ENCODE measurements around the gene SND1.
"Not testable (repeated sequence)": the region's sequence is repeated elsewhere in the genome, so short reads cannot be mapped to it uniquely, and the experiment has no call there.

The SND1 gene

GRCh38 chr7:127961786-127962453 is 309.9 kb downstream of the SND1 start:
- no peak for DNase-seq (ENCODE audit: low spot score)
- TF ChIP-seq CTCF (IDR thresholded peaks at IDR 0.05; ENCODE audit: extremely low read depth, insufficient read depth, missing control alignments), result no peak
- in situ Hi-C loops (cut with MboI; ENCODE audit: low pct_unique_long_range_greater_than_20kb, low sequenced_read_pairs, unreplicated experiment), result no loop called here

GRCh38 chr7:127962589-127963361 is 310.8 kb downstream of the SND1 start:
- in situ Hi-C loops (cut with MboI; ENCODE audit: low pct_unique_long_range_greater_than_20kb, low sequenced_read_pairs, unreplicated experiment), result no loop called here
- no peak for TF ChIP-seq CTCF (IDR thresholded peaks at IDR 0.05; ENCODE audit: extremely low read depth, insufficient read depth, missing control alignments)
- DNase-seq (ENCODE audit: low spot score), result no peak

GRCh38 chr7:127963850-127964249 is 311.9 kb downstream of the SND1 start:
- in situ Hi-C loops (cut with MboI; ENCODE audit: low pct_unique_long_range_greater_than_20kb, low sequenced_read_pairs, unreplicated experiment), result not testable (repeated sequence)

GRCh38 chr7:127967281-127967680 is 315.3 kb downstream of the SND1 start:
- TF ChIP-seq CTCF (IDR thresholded peaks at IDR 0.05; ENCODE audit: extremely low read depth, insufficient read depth, missing control alignments), result no peak
- in situ Hi-C loops (cut with MboI; ENCODE audit: low pct_unique_long_range_greater_than_20kb, low sequenced_read_pairs, unreplicated experiment), result no loop called here
- no peak for DNase-seq (ENCODE audit: low spot score)

More at GRCh38 chr7:127963850-127964249, 311.9 kb downstream of the SND1 start:
- not testable (repeated sequence) for DNase-seq (ENCODE audit: low spot score)

GRCh38 chr7:127968547-127968946 is 316.6 kb downstream of the SND1 start:
- in situ Hi-C loops (cut with MboI; ENCODE audit: low pct_unique_long_range_greater_than_20kb, low sequenced_read_pairs, unreplicated experiment), result no loop called here
- DNase-seq (ENCODE audit: low spot score), result no peak
- no peak for TF ChIP-seq CTCF (IDR thresholded peaks at IDR 0.05; ENCODE audit: extremely low read depth, insufficient read depth, missing control alignments)

- TF ChIP-seq CTCF (IDR thresholded peaks at IDR 0.05; ENCODE audit: extremely low read depth, insufficient read depth, missing control alignments), result no peak
- in situ Hi-C loops (cut with MboI; ENCODE audit: low pct_unique_long_range_greater_than_20kb, low sequenced_read_pairs, unreplicated experiment), result no loop called here
- no peak for DNase-seq (ENCODE audit: low spot score)
Measured at GRCh38 chr7:127973832-127974231, 321.8 kb downstream of the SND1 start.

- TF ChIP-seq CTCF (IDR thresholded peaks at IDR 0.05; ENCODE audit: extremely low read depth, insufficient read depth, missing control alignments), result no peak
- DNase-seq (ENCODE audit: low spot score), result no peak
- in situ Hi-C loops (cut with MboI; ENCODE audit: low pct_unique_long_range_greater_than_20kb, low sequenced_read_pairs, unreplicated experiment), result no loop called here
Measured at GRCh38 chr7:127974446-127975035, 322.5 kb downstream of the SND1 start.
